Endothelial cell of umbilical vein (primary cell): ENCODE measurements around the gene LTA4H. TPM values are rescaled to one million over a fixed set of nuclear protein-coding genes. Genes with fewer than 3 reads are reported as not detected.

Experiments used
- BruUV-seq: library from RNA; stranded (reverse); fragments of 400-500 nt; replicated peaks from 2 replicates; lab custom pipeline; 2021; lab: Mats Ljungman, UMichigan
- CTCF ChIA-PET: fragments of 300-600, 350-600 bp; sonication (Branson Sonifier 250); formaldehyde crosslinking; loops from one replicate; lab custom pipeline; 2021; ENCODE audit warnings: antibody characterized with exemption, inconsistent platforms; lab: Charles Lee
- POLR2A ChIA-PET: fragments of 300-600, 350-600 bp; sonication (Branson Sonifier 250); formaldehyde crosslinking; loops from one replicate; lab custom pipeline; 2021; ENCODE audit warnings: antibody characterized with exemption, inconsistent platforms; lab: Charles Lee
- DNase-seq: peaks from one replicate; pipeline ENCODE4 v3.0.0-alpha.2; 2011; ENCODE audit warnings: low read depth, low spot score
- FAIRE-seq: peaks from 2 replicates; lab custom pipeline; 2011; peaks lifted over from hg19 to GRCh38; lab: Jason Lieb, UNC
- H2AFZ ChIP-seq: 2 replicates; pipeline ENCODE4 v1.6.0; 2012; ENCODE audit warnings: low read depth, low read length, control low read depth, inconsistent platforms
- H3K27ac ChIP-seq: 2 replicates; pipeline ENCODE4 v1.5.1; 2011; ENCODE audit warnings: low read depth, mild to moderate bottlenecking, control low read depth, low read length, moderate library complexity; ENCODE audit not compliant: insufficient read depth
- H3K27me3 ChIP-seq, 2 experiments: 2 replicates each; pipeline versions ENCODE4 v1.6.0 to v1.6.1; 2011; ENCODE audit warnings: low read length in 2 of 2, mixed read lengths in 1 of 2; ENCODE audit not compliant: control insufficient read depth in 2 of 2, insufficient read depth in 2 of 2
- H3K36me3 ChIP-seq, 2 experiments: 2 replicates in 1 of 2; 3 replicates in 1 of 2; pipeline ENCODE4 v1.5.1; 2011; ENCODE audit warnings: low read length in 2 of 2, mild to moderate bottlenecking in 1 of 2, moderate library complexity in 1 of 2; ENCODE audit not compliant: control insufficient read depth in 2 of 2, insufficient read depth in 2 of 2; ENCODE audit errors: extremely low read depth in 1 of 2
- H3K4me1 ChIP-seq: 3 replicates; pipeline ENCODE4 v1.5.1; 2011; ENCODE audit warnings: mild to moderate bottlenecking, low read length; ENCODE audit not compliant: control insufficient read depth, insufficient read depth; ENCODE audit errors: extremely low read depth
- H3K4me2 ChIP-seq: 2 replicates; pipeline ENCODE4 v1.6.1; 2011; ENCODE audit warnings: low read length, control low read depth, mixed read lengths; ENCODE audit not compliant: insufficient read depth
- H3K4me3 ChIP-seq, 3 experiments: fragments of 200-600 bp in 1 of 3; sonication (generic), shearing (Covaris generic) in 1 of 3; replicated peaks in 1 of 3; 2 replicates each; pipeline ENCODE4 v1.5.1; 2011 to 2016; ENCODE audit warnings: control low read depth in 3 of 3, low read length in 3 of 3, mild to moderate bottlenecking in 2 of 3, inconsistent platforms in 1 of 3, low read depth in 1 of 3, moderate library complexity in 1 of 3; ENCODE audit not compliant: insufficient read depth in 1 of 3
- H3K79me2 ChIP-seq: 2 replicates; pipeline ENCODE4 v1.6.0; 2012; ENCODE audit warnings: low read length, inconsistent platforms; ENCODE audit not compliant: control insufficient read depth, insufficient read depth
- H3K9ac ChIP-seq: replicated peaks from 2 replicates; pipeline ENCODE3; 2011; ENCODE audit warnings: low read length, control low read depth; ENCODE audit not compliant: insufficient read depth; ENCODE audit errors: extremely low read depth
- H3K9me1 ChIP-seq: replicated peaks from 3 replicates; pipeline ENCODE4 v1.6.0; 2011; ENCODE audit warnings: mild to moderate bottlenecking, low read length; ENCODE audit not compliant: control insufficient read depth, insufficient read depth; ENCODE audit errors: extremely low read depth
- H3K9me3 ChIP-seq: replicated peaks from 2 replicates; pipeline ENCODE4 v1.5.1; 2012; ENCODE audit warnings: low read length, inconsistent platforms; ENCODE audit not compliant: control insufficient read depth, insufficient read depth
- H4K20me1 ChIP-seq: replicated peaks from 2 replicates; pipeline ENCODE3; 2011; ENCODE audit warnings: mild to moderate bottlenecking, low read length; ENCODE audit not compliant: control insufficient read depth, insufficient read depth; ENCODE audit errors: extremely low read depth
- EZH2 ChIP-seq: IDR thresholded peaks from 2 replicates; pipeline ENCODE4 v1.6.1; 2012; ENCODE audit warnings: borderline replicate concordance, low read depth, mild to moderate bottlenecking, moderate library complexity, low read length, inconsistent platforms; ENCODE audit not compliant: severe bottlenecking
- FOS ChIP-seq: IDR thresholded peaks from 2 replicates; pipeline ENCODE4 v1.6.1; 2011; ENCODE audit warnings: mild to moderate bottlenecking, low read length, moderate library complexity, borderline replicate concordance; ENCODE audit not compliant: insufficient read depth
- GATA2 ChIP-seq: IDR thresholded peaks from 2 replicates; pipeline ENCODE4 v1.7.0; 2011; ENCODE audit warnings: low read depth, mild to moderate bottlenecking, moderate library complexity, mixed read lengths, low read length; ENCODE audit not compliant: insufficient read length, insufficient read depth
- JUN ChIP-seq: IDR thresholded peaks from 2 replicates; pipeline ENCODE4 v1.6.1; 2011; ENCODE audit warnings: borderline replicate concordance, low read depth; ENCODE audit not compliant: insufficient read length, insufficient read depth
- MYC ChIP-seq: IDR thresholded peaks from one replicate; pipeline ENCODE4 v1.6.1; 2011; ENCODE audit warnings: mild to moderate bottlenecking, low read depth, low read length
- POLR2A ChIP-seq: IDR thresholded peaks from 2 replicates; pipeline ENCODE4 v1.6.1; 2012; ENCODE audit warnings: low read depth, mild to moderate bottlenecking, control low read depth, low read length
- POLR2AphosphoS5 ChIP-seq: IDR thresholded peaks from 2 replicates; pipeline ENCODE4 v1.6.1; 2012; ENCODE audit warnings: low read depth, mild to moderate bottlenecking, control low read depth, low read length, moderate library complexity; ENCODE audit not compliant: insufficient read depth
- dilution Hi-C: fragments of 300-500 bp; cut with MboI; formaldehyde crosslinking; loops from one replicate; pipeline ENCODE4 v1.15.0; 2019; ENCODE audit warnings: low sequenced_read_pairs; ENCODE audit not compliant: extremely low pct_ligation_motif_present
- intact Hi-C: fragments of 100-400 bp; cut with micrococcal nuclease; formaldehyde crosslinking; loops from one replicate; pipeline ENCODE4 v1.10.0; 2022
- polyA plus RNA-seq, 4 experiments: library from polyadenylated mRNA; depleted of rRNA in 3 of 4; stranded (reverse) in 3 of 4; unstranded in 1 of 4; fragments of >200 nt; gene quantifications; 2 replicates each; pipeline versions ENCODE4 v1.2.1 to v1.2.3, GENCODE V29; 2011 to 2012; ENCODE audit warnings: missing spikeins in 1 of 4
- total RNA-seq: library from RNA; stranded (reverse); gene quantifications from 2 replicates; pipeline ENCODE4 v1.2.3, GENCODE V29; 2021
- TF ChIP-seq, protein P1 (sequence below), 2 donors: IDR thresholded peaks; 1 replicate in 1 of 2; 2 replicates in 1 of 2; pipeline ENCODE4 v1.5.1; 2011; ENCODE audit warnings: low read length in 2 of 2, mild to moderate bottlenecking in 2 of 2, moderate library complexity in 2 of 2, control low read depth in 1 of 2, inconsistent platforms in 1 of 2, low read depth in 1 of 2; ENCODE audit not compliant: insufficient read depth in 1 of 2; ENCODE audit errors: extremely low read depth in 1 of 2
- TF ChIP-seq, protein P2 (sequence below): IDR thresholded peaks from 2 replicates; pipeline ENCODE4 v1.6.1; 2011; ENCODE audit not compliant: insufficient read depth, insufficient read length

LTA4H gene
- total and polyA plus RNA-seq, 2 donors (not counting 3 experiments of a cell fraction or from before 2014, with no cell fraction given), result 77.1 to 85.2 TPM

DNA sequence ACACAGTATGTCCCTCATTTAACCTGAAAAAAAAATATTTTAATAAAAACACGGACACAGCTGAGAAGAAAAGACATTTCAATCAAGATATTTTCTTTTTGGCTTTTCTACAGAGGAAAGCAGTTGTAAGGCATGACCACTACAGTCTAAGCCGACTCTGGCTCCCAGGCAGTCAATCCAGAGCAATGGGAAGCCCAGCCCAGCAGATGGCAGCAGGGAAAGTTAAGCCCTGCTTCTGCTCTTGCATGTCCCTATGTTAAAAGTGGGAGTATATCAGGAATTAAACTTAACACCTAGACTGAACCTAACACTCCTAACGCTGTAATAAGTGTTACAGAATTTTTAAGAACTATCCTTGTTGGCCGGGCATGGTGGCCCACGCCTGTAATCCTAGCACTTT lies 19.7 kb downstream of the LTA4H start:
- no peaks in the 10 kb centered on the region for H3K79me2 ChIP-seq
- intact Hi-C loops, result no loop called here
- H3K27me3 ChIP-seq, result no peaks in the 10 kb centered on the region
- H3K9me3 ChIP-seq, result no peaks in the 10 kb centered on the region
- TF ChIP-seq, protein P1, sequence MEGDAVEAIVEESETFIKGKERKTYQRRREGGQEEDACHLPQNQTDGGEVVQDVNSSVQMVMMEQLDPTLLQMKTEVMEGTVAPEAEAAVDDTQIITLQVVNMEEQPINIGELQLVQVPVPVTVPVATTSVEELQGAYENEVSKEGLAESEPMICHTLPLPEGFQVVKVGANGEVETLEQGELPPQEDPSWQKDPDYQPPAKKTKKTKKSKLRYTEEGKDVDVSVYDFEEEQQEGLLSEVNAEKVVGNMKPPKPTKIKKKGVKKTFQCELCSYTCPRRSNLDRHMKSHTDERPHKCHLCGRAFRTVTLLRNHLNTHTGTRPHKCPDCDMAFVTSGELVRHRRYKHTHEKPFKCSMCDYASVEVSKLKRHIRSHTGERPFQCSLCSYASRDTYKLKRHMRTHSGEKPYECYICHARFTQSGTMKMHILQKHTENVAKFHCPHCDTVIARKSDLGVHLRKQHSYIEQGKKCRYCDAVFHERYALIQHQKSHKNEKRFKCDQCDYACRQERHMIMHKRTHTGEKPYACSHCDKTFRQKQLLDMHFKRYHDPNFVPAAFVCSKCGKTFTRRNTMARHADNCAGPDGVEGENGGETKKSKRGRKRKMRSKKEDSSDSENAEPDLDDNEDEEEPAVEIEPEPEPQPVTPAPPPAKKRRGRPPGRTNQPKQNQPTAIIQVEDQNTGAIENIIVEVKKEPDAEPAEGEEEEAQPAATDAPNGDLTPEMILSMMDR (IDR thresholded peaks at IDR 0.05; ENCODE audit: extremely low read depth in 1 of 2, insufficient read depth in 1 of 2, low read depth in 1 of 2, low read length in 2 of 2), result peak; percentile 31 to 64
- TF ChIP-seq POLR2A, result no peak
- BruUV-seq, result no TSS peak
- DNase-seq (peak; percentile 57), FAIRE-seq (no peak)
- H4K20me1 ChIP-seq, result no peaks in the 10 kb centered on the region
- H3K27ac ChIP-seq, result no peak overlapping the region
- H3K9ac ChIP-seq, result no peak overlapping the region
- H2AFZ ChIP-seq, result no peak overlapping the region
- H3K4me1 ChIP-seq, result no peaks in the 10 kb centered on the region
- peaks cover 3 to 7% of the 10 kb centered on the region in 2 experiments for H3K36me3 ChIP-seq
- H3K4me3 ChIP-seq, result no peak overlapping the region
- ChIA-PET CTCF (interaction anchor here (1.4 kb wide), 1 partner anchor 17 kb away, joined by 3 read pairs; no protein-coding TSS in a partner anchor), POLR2A (no interaction called here)
- H3K4me2 ChIP-seq, result no peak overlapping the region
- no peaks in the 10 kb centered on the region for H3K9me1 ChIP-seq
- dilution Hi-C loops, result no loop called here

DNA sequence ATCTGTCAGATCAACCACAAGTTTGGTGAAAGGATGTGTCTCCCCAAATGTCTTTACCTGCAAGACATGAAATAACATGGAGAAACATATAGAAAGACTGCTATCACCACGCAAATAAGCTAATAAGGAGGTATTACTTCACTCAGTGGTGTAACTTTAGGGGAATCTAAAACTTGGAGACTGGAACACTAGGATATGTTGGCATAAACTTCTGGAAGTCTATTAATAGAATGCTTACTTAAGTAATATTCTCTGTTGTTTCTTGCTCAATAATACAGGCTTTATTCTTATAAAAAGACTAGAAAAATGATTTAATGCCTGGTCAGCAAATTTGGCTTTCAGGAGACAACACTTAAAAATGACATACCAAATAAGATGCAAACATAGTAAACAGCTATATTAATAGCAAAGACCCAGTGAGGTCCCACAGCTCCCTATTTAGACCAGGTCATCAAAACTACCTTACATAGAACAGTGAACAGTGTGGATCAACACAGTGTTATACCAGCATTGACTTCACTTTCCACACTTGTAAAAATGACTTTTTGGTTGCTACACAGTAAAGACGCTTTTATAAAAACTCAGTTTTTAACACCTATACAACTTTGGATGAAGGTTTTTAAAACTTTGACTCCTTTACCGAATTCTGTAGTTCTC lies 20.3 kb downstream of the LTA4H start:
- no peak overlapping the region for H3K27ac ChIP-seq
- no peaks in the 10 kb centered on the region for H3K79me2 ChIP-seq
- TF ChIP-seq GATA2 (no peak), POLR2A (no peak), JUN (no peak), EZH2 (no peak), POLR2AphosphoS5 (no peak), MYC (no peak), FOS (no peak)
- TF ChIP-seq, protein P1 (IDR thresholded peaks at IDR 0.05; ENCODE audit: extremely low read depth in 1 of 2, insufficient read depth in 1 of 2, low read depth in 1 of 2, low read length in 2 of 2), result no peak
- TF ChIP-seq, protein P2, sequence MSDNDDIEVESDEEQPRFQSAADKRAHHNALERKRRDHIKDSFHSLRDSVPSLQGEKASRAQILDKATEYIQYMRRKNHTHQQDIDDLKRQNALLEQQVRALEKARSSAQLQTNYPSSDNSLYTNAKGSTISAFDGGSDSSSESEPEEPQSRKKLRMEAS, result no peak
- H3K4me1 ChIP-seq, result no peaks in the 10 kb centered on the region
- no peaks in the 10 kb centered on the region for H3K9me3 ChIP-seq
- intact Hi-C loops, result no loop called here
- no TSS peak for BruUV-seq
- ChIA-PET POLR2A (no interaction called here), CTCF (interaction anchor here (0.6 to 1.4 kb wide), 3 partner anchors 18 to 201 kb away, joined by 3 to 4 read pairs (median 3); no protein-coding TSS in a partner anchor)
- H3K36me3 ChIP-seq, result peaks cover 3 to 11% of the 10 kb centered on the region in 2 experiments
- dilution Hi-C loops, result no loop called here
- H2AFZ ChIP-seq, result no peak overlapping the region
- H3K9ac ChIP-seq, result no peak overlapping the region
- DNase-seq (no peak), FAIRE-seq (no peak)
- no peak overlapping the region for H3K4me3 ChIP-seq
- no peak overlapping the region for H3K4me2 ChIP-seq
- no peaks in the 10 kb centered on the region for H4K20me1 ChIP-seq
- no peaks in the 10 kb centered on the region for H3K27me3 ChIP-seq
- no peaks in the 10 kb centered on the region for H3K9me1 ChIP-seq
